ENCODE results near the gene USP34.

Gene USP34

GRCh38 chr2:61218076-61218816 is 252.6 kb downstream of the USP34 start:
- no peak overlapping the region for H3K9ac ChIP-seq (ENCODE audit: low read length)
- no peak overlapping the region for H3K27ac ChIP-seq (ENCODE audit: low read depth, low read length)
- H3K4me2 ChIP-seq (ENCODE audit: low read depth, low read length, poor library complexity, severe bottlenecking), result no peak overlapping the region
- H3K36me3 ChIP-seq (ENCODE audit: low read length), result peaks cover 70% of the 10 kb centered on the region
- H4K20me1 ChIP-seq (ENCODE audit: low read depth, low read length), result peaks cover 3% of the 10 kb centered on the region; the same call in 1 of the 2 replicates
- no peaks in the 10 kb centered on the region for H3K27me3 ChIP-seq (ENCODE audit: low read length)
- H2AFZ ChIP-seq (ENCODE audit: low read depth, low read length, severe bottlenecking), result no peak overlapping the region
- no peaks in the 10 kb centered on the region for H3K79me2 ChIP-seq (ENCODE audit: insufficient read depth, low read length)
- H3K4me3 ChIP-seq (ENCODE audit: insufficient read depth, low read length, poor library complexity, severe bottlenecking), result no peak overlapping the region
- no peak for TF ChIP-seq CTCF (IDR thresholded peaks at IDR 0.05; ENCODE audit: insufficient read depth, low read length, poor library complexity, severe bottlenecking)
- TF ChIP-seq EZH2phosphoT487 (conservative IDR thresholded peaks at IDR 0.05; ENCODE audit: low read length), result no peak
- no peaks in the 10 kb centered on the region for H3K9me2 ChIP-seq (replicated peaks; ENCODE audit: insufficient read depth, low read length)
- no peaks in the 10 kb centered on the region for H3K9me3 ChIP-seq (ENCODE audit: insufficient read depth, low read length)
- peaks cover 53% of the 10 kb centered on the region for H3F3A ChIP-seq (ENCODE audit: insufficient read depth)

GRCh38 chr2:61214171-61214570 is 256.7 kb downstream of the USP34 start:
- TF ChIP-seq CTCF (IDR thresholded peaks at IDR 0.05; ENCODE audit: insufficient read depth, low read length, poor library complexity, severe bottlenecking) (no peak), EZH2phosphoT487 (conservative IDR thresholded peaks at IDR 0.05; ENCODE audit: low read length) (no peak)
- H3K36me3 ChIP-seq (ENCODE audit: low read length), result peaks cover 77% of the 10 kb centered on the region

GRCh38 chr2:61210332-61210981 is 260.4 kb downstream of the USP34 start:
- Histone ChIP-seq H3K27ac (ENCODE audit: low read depth, low read length) (no peak overlapping the region), H3F3A (ENCODE audit: insufficient read depth) (peaks cover 22% of the 10 kb centered on the region), H4K20me1 (ENCODE audit: low read depth, low read length) (no peaks in the 10 kb centered on the region), H2AFZ (ENCODE audit: low read depth, low read length, severe bottlenecking) (no peak overlapping the region), H3K9me2 (replicated peaks; ENCODE audit: insufficient read depth, low read length) (no peaks in the 10 kb centered on the region), H3K9me3 (ENCODE audit: insufficient read depth, low read length) (no peaks in the 10 kb centered on the region), H3K79me2 (ENCODE audit: insufficient read depth, low read length) (no peaks in the 10 kb centered on the region), H3K27me3 (ENCODE audit: low read length) (no peaks in the 10 kb centered on the region), H3K36me3 (ENCODE audit: low read length) (peaks cover 96% of the 10 kb centered on the region), H3K9ac (ENCODE audit: low read length) (no peak overlapping the region), H3K4me3 (ENCODE audit: insufficient read depth, low read length, poor library complexity, severe bottlenecking) (no peak overlapping the region), H3K4me2 (ENCODE audit: low read depth, low read length, poor library complexity, severe bottlenecking) (no peak overlapping the region)
- TF ChIP-seq EZH2phosphoT487 (conservative IDR thresholded peaks at IDR 0.05; ENCODE audit: low read length) (no peak), CTCF (IDR thresholded peaks at IDR 0.05; ENCODE audit: insufficient read depth, low read length, poor library complexity, severe bottlenecking) (no peak)

More at GRCh38 chr2:61214171-61214570, 256.7 kb downstream of the USP34 start:
- Histone ChIP-seq H3K79me2 (ENCODE audit: insufficient read depth, low read length) (no peaks in the 10 kb centered on the region), H3K27me3 (ENCODE audit: low read length) (no peaks in the 10 kb centered on the region), H3K4me2 (ENCODE audit: low read depth, low read length, poor library complexity, severe bottlenecking) (no peak overlapping the region), H3K9me3 (ENCODE audit: insufficient read depth, low read length) (no peaks in the 10 kb centered on the region), H3K27ac (ENCODE audit: low read depth, low read length) (no peak overlapping the region), H3K4me3 (ENCODE audit: insufficient read depth, low read length, poor library complexity, severe bottlenecking) (no peak overlapping the region), H4K20me1 (ENCODE audit: low read depth, low read length) (no peaks in the 10 kb centered on the region), H3K9me2 (replicated peaks; ENCODE audit: insufficient read depth, low read length) (no peaks in the 10 kb centered on the region), H3K9ac (ENCODE audit: low read length) (no peak overlapping the region), H2AFZ (ENCODE audit: low read depth, low read length, severe bottlenecking) (no peak overlapping the region), H3F3A (ENCODE audit: insufficient read depth) (peaks cover 45% of the 10 kb centered on the region)

Measured in SU-DHL-6 (cell line).